SKM-1 (cell line): ENCODE measurements around the gene PPP1R9A.

Experiments used
- DNase-seq: peaks from one replicate; lab custom pipeline; 2025; ENCODE audit not compliant: unreplicated experiment; lab: John Stamatoyannopoulos, UW

The PPP1R9A gene

GRCh38 chr7:94907026-94907810, at the start of gene PPP1R9A:
Gene PPP1R9A, plus strand, starts transcription at chr7:94907594. Its CDS starts 2,520 bp downstream, at chr7:94910114.
- DNase-seq, result no peak

- DNase-seq, result no peak
These were observed 36.3 kb upstream of the PPP1R9A start for GRCh38 chr7:94871132-94871531.

- no peak for DNase-seq
These were observed 34.2 kb upstream of the PPP1R9A start for GRCh38 chr7:94873239-94873638.

GRCh38 chr7:94874036-94874785, 33.2 kb upstream of the PPP1R9A start:
- DNase-seq, result no peak

- no peak for DNase-seq
These were observed 32.2 kb upstream of the PPP1R9A start for GRCh38 chr7:94875201-94875600.

- DNase-seq, result no peak
These were observed 29.4 kb upstream of the PPP1R9A start for GRCh38 chr7:94877731-94878670.

GRCh38 chr7:94882891-94883290, 24.5 kb upstream of the PPP1R9A start:
- no peak for DNase-seq

- DNase-seq, result no peak
These were observed 23.8 kb upstream of the PPP1R9A start for GRCh38 chr7:94883616-94884015.

GRCh38 chr7:94888551-94888950, 18.8 kb upstream of the PPP1R9A start:
- peak; percentile 12 for DNase-seq

- DNase-seq, result no peak
These were observed 18.3 kb upstream of the PPP1R9A start for GRCh38 chr7:94888995-94889523.

GRCh38 chr7:94890216-94890615, 17.2 kb upstream of the PPP1R9A start:
- no peak for DNase-seq

- DNase-seq, result no peak
These were observed 13.7 kb upstream of the PPP1R9A start for GRCh38 chr7:94893661-94894060.

- no peak for DNase-seq
These were observed 9.9 kb upstream of the PPP1R9A start for GRCh38 chr7:94897541-94897940.

- DNase-seq, result no peak
These were observed 9.1 kb upstream of the PPP1R9A start for GRCh38 chr7:94898340-94898739.

- DNase-seq, result no peak
These were observed 5.4 kb upstream of the PPP1R9A start for GRCh38 chr7:94901981-94902380.

GRCh38 chr7:94903971-94904370, 3.4 kb upstream of the PPP1R9A start:
- DNase-seq, result no peak

GRCh38 chr7:94904982-94905381, 2.4 kb upstream of the PPP1R9A start:
- DNase-seq, result no peak

- no peak for DNase-seq
These were observed 1.1 kb upstream of the PPP1R9A start for GRCh38 chr7:94906065-94906851.

- DNase-seq, result no peak
These were observed 473 bp downstream of the PPP1R9A start for GRCh38 chr7:94907811-94908322.
